Activated gamma-delta T cell treated with Interleukin-2 at 50 U/mL for 16 hours (primary cell): ENCODE measurements around the gene SRPK2.
"Not testable (repeated sequence)": the region's sequence is repeated elsewhere in the genome, so short reads cannot be mapped to it uniquely, and the experiment has no call there.

Experiments
- DNase-seq: peaks from one replicate; pipeline ENCODE4 v3.0.0-alpha.2; 2020

Gene SRPK2

GRCh38 chr7:105369944-105370343 lies 18.8 kb downstream of the SRPK2 start:
- DNase-seq, result no peak

GRCh38 chr7:105367458-105367857 lies 21.3 kb downstream of the SRPK2 start:
- DNase-seq, result no peak

DNA sequence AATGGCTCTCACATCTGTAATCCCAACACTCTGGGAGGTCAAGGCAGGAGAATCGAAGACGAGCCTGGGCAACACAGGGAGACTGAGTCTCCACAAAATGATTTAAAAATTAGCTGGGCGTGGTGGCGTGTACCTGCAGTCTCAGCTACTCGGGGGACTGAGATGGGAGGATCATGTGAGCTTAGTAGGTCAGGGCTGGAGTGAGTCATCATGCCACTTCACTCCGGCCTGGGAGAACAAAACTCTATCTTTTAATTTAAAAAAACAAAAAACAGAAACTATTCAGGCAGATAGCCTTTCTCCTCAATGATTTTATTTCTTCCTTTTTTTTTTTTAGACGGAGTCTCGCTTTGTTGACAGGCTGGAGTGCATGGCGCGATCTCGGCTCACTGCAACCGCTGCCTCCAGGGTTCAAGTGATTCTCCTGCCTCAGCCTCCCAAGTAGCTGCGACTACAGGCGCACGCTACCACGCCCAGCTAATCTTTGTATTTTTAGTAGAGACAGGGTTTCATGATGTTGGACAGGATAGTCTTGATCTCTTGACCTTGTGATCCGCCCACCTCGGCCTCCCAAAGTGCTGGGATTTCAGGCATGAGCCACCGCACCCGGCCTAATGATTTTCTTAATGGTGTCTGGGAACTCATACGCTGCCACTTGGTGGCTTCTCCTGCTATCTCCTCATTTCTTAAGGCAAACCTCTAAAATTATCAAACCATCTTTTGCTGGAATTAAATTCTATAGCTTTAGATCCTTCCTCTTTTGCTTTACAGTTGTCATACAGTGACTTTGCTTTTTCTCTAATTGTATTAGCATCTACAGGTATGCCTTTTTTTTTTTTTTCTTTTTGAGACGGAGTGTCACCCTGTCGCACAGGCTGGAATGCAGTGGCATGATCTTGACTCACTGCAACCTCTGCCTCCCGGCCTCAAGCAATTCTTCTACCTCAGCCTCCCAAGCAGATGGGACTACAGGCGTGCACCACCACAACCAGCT lies 22.9 kb downstream of the SRPK2 start:
- DNase-seq, result no peak

- no peak for DNase-seq
Observed at GRCh38 chr7:105364684-105365083, 24.0 kb downstream of the SRPK2 start.

DNA sequence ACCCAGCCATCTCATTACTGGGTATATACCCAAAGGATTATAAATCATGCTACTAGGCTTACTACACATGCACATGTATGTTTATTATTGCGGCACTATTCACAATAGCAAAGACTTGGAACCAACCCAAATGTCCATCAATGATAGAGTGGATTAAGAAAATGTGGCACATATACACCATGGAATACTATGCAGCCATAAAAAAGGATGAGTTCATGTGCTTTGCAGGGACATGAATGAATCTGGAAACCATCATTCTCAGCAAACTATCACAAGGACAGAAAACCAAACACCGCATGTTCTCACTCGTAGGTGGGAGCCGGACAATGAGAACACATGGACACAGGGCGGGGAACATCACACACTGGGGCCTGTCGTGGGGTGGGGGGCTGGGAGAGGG lies 25.1 kb downstream of the SRPK2 start:
- DNase-seq, result not testable (repeated sequence)

GRCh38 chr7:105362685-105363084 lies 26.0 kb downstream of the SRPK2 start:
- not testable (repeated sequence) for DNase-seq

DNA sequence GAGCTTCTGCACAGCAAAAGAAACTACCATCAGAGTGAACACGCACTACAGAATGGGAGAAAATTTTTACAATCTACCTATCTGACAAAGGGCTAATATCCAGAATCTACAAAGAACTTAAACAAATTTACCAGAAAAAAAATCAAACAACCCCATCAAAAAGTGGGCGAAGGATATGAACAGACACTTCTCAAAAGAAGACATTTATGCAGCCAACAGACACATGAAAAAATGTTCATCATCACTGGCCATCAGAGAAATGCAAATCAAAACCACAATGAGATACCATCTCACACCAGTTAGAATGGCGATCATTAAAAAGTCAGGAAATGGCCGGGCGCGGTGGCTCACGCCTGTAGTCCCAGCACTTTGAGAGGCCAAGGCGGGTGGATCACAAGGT lies 26.7 kb downstream of the SRPK2 start:
- not testable (repeated sequence) for DNase-seq

DNA sequence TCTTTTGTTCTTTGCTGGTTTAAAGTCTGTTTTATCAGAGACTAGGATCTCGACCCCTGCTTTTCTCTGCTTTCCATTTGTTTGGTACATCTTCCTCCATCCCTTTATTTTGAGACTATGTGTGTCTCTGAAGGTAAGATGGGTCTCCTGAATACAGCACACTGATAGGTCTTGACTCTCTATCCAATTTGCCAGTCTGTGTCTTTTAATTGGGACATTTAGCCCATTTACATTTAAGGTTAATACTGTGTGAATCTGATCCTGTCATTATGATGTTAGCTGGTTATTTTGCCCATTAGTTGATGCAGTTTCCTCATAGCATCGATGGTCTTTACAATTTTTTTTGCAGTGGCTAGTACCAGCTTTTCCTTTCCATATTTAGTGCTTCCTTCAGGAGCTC lies 28.6 kb downstream of the SRPK2 start:
- not testable (repeated sequence) for DNase-seq

GRCh38 chr7:105355701-105356100 lies 33.0 kb downstream of the SRPK2 start:
- no peak for DNase-seq

DNA sequence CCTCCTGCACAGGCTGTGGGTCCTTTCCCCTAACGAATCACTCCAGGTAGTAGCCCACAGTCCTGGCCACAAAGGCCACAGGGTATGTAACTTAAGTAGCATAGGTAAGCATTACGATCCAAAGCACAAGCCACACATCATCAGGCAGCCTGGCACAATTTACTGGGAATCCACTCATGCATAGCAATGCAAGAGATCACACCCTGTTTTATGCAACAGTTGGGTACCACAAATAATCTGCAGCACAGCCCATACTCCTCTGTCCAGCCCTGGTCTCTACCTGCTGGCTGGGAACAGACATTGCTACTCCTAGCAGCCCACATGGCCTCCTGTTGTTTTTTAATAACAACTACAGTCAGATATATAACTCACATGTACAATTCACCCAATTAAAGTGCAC lies 34.3 kb downstream of the SRPK2 start:
- DNase-seq, result no peak

DNA sequence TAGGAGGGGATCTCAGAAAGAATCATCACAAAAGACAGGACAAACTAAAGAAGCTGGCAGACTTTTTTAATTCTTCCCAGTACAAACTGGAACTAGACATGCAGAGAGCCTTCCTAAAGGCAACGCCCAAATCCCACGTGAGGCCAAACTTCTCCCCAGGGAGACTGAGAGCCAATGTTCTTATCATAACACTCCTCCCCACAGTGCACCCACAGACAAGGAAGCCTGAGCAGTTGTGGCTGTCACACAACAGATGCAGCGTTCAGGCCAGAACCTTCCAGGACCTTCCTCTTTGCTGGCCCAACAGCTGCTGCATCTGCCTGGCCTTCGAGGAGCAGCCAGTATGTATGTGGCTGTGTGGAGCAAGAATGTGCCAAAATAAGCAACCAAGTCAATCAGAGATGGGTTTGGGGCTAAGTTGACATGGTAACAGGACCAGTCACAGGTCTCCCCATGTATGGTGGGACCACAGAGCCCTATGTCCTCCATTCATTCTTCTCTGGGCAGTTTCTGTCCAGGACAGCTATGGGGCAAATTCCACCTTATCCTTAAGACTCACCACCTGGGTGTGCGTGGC lies 34.9 kb downstream of the SRPK2 start:
- DNase-seq, result no peak

GRCh38 chr7:105352901-105353668 lies 35.6 kb downstream of the SRPK2 start:
- DNase-seq, result no peak

DNA sequence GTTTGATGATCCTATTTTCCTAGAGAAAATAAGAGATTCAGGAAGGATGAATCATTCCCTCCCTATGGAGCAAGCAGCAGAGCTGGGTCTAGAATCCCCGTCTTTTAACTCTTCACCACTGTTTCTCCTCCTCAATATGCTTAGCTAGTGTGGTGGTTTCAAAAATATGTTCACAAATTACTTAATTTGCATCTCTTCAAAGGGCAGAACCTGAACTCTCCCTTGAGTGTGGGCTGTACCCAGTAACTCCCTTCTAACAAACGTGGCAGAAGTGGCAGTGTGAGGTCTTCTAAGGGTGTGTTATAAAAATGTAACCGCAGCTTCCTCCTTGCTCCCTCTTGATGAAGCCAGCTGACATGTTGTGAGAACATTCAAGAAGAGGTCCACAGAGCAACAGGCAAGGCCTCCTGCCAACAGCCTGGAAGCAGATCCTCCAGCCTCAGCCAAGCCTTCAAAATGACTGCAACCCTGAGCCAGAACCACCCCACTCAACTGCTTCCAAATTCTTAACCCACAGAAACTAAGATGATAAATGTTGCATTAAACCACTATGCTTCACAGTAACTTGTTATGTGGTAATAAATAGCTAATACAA lies 36.6 kb downstream of the SRPK2 start:
- peak; percentile 58 for DNase-seq

DNA sequence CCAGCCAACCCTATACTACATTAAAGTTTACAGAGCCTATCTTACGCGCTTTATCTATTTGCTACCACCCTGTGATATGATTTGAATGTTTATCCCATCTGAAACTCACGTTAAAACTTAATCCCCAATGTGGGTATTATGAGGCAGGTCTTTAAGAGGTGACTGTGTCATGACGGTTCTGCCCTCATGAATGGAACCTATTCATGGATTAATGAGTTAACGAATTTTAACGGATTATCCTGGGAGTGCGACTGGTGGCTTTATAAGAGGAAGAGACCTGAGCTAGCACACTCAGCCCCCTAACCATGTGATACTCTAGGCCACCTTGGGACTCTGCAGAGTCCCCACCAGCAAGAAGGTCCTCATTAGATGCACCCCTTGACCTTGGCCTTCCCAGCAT lies 37.8 kb downstream of the SRPK2 start:
- no peak for DNase-seq

GRCh38 chr7:105348177-105348576 lies 40.5 kb downstream of the SRPK2 start:
- DNase-seq, result not testable (repeated sequence)

- DNase-seq, result peak; percentile 21
Observed at GRCh38 chr7:105346593-105347322, 42.0 kb downstream of the SRPK2 start.

DNA sequence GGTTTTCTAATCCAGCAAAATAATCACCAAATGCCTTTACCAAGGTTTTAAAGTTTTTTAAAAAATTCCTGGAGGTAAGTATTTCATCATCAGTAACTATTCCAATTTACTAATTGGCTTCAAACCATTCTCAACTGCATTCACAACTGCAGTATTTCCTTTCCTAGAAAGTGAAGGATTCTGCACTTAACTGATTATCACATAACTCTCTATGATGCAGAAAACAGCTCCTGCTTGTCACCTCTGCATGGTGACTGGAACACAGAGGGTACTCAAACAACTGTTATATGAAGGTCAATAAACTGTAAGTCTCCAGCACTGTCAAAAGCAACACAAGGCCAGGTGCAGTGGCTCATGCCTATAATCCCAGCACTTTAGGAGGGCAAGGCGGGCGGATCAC lies 42.6 kb downstream of the SRPK2 start:
- no peak for DNase-seq

- no peak for DNase-seq
Observed at GRCh38 chr7:105345725-105346124, 43.0 kb downstream of the SRPK2 start.

GRCh38 chr7:105345003-105345402 lies 43.7 kb downstream of the SRPK2 start:
- DNase-seq, result no peak

DNA sequence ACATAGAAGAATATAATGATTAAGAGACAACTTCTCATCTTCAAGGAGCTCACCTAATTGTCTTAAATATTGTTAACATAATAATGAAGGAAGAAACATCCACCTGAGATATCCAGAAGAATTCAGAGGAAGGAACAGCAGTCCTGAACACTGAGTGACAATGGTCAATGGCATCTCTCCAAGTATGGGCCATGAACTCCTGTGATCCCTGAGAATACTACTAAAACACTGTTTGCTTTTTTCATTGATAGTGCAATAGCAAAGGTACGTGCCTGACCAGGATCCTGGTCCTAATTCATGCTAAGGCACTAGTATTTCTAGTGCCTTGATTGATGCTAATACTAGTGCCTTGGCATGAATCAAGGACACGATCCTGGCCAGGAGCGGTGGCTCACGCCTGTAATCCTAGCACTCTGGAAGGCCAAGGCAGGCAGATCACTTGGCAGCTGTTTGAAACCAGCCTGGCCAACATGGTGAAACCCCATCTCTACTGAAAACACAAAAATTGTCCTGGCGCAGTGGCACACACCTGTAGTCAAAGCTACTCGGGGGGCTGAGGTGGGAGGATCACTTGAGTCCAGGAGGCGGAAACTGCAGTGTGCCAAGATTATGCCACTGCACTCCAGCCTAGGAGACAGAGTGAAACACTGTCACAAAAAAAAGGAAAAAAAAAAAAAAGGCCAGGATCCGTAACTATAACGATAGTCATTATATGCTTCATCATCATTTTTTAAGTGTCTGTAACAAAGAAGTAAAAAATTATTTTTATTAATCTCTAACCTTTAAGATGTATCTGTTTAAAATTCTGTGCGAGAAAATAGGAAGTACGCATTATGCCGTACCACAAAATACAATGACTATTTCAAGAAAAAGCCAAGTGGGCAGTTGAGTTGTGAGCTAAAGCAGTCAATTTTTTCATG lies 49.1 kb downstream of the SRPK2 start:
- no peak for DNase-seq

DNA sequence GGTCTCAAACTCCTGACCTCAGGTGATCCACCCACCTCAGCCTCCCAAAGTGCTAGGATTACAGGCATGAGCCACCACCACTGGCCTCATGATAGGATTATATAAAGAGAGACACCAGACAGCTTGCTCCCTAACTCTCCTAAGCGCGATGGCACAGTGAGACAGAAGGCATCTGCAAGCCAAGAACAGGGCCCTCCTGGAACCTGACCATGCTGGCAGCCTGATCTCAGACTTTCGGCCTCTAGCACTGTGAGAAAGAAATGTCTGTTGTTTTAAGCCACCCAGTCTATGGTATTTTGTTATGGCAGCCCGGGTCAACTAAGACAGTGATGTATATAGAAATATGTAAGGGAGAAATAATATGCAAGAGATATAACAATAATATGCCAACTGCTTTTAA lies 51.2 kb downstream of the SRPK2 start:
- DNase-seq, result no peak
